Loucy (cell line): Measurements from ENCODE around the gene LRPPRC.

Source experiments
- H2AFZ ChIP-seq: fragments of 200-600 bp; sonication (generic); 2 replicates; pipeline ENCODE4 v1.6.0; 2016; ENCODE audit warnings: antibody characterized with exemption, mild to moderate bottlenecking, low read length, moderate library complexity
- H3F3A ChIP-seq: fragments of 200-600 bp; 2 replicates; pipeline ENCODE4 v1.6.0; 2016; ENCODE audit warnings: antibody characterized with exemption, low read depth, mild to moderate bottlenecking
- H3K27me3 ChIP-seq: fragments of 200-600 bp; sonication (generic); 2 replicates; pipeline ENCODE4 v1.6.1; 2014; ENCODE audit warnings: low read length, mild to moderate bottlenecking; ENCODE audit not compliant: insufficient read depth, poor library complexity, severe bottlenecking
- H3K36me3 ChIP-seq: fragments of 200-600 bp; sonication (generic); 2 replicates; pipeline ENCODE4 v1.6.1; 2016; ENCODE audit warnings: low read length; ENCODE audit not compliant: insufficient read depth
- H3K4me1 ChIP-seq: fragments of 200-600 bp; sonication (generic); 2 replicates; pipeline ENCODE4 v1.5.1; 2014; ENCODE audit warnings: low read length, mild to moderate bottlenecking; ENCODE audit not compliant: insufficient read depth, poor library complexity, severe bottlenecking
- H3K4me2 ChIP-seq: fragments of 200-600 bp; sonication (generic); 2 replicates; pipeline ENCODE4 v1.6.0; 2014; ENCODE audit warnings: antibody characterized with exemption, low read length, low read depth, mild to moderate bottlenecking; ENCODE audit not compliant: poor library complexity, severe bottlenecking
- H3K4me3 ChIP-seq: fragments of 200-600 bp; sonication (generic); 2 replicates; pipeline ENCODE4 v1.5.1; 2014; ENCODE audit warnings: low read length, mild to moderate bottlenecking, mixed read lengths; ENCODE audit not compliant: poor library complexity, severe bottlenecking
- H3K79me2 ChIP-seq: fragments of 200-600 bp; sonication (generic); 2 replicates; pipeline ENCODE4 v1.6.1; 2014; ENCODE audit warnings: low read length; ENCODE audit not compliant: insufficient read depth
- H3K9ac ChIP-seq: fragments of 200-600 bp; sonication (generic); 2 replicates; pipeline ENCODE4 v1.6.0; 2014; ENCODE audit warnings: mild to moderate bottlenecking, low read depth, low read length, moderate library complexity; ENCODE audit not compliant: poor library complexity, severe bottlenecking
- H3K9me2 ChIP-seq: fragments of 200-600 bp; sonication (generic); replicated peaks from 2 replicates; pipeline ENCODE4 v1.6.1; 2016; ENCODE audit warnings: low read depth, low read length, mixed read lengths
- H3K9me3 ChIP-seq: fragments of 200-600 bp; sonication (generic); 2 replicates; pipeline ENCODE4 v1.6.1; 2014; ENCODE audit warnings: mild to moderate bottlenecking, antibody characterized with exemption, low read length, low read depth; ENCODE audit not compliant: insufficient read depth
- H4K20me1 ChIP-seq: fragments of 200-600 bp; sonication (generic); 2 replicates; pipeline ENCODE4 v1.6.0; 2014; ENCODE audit warnings: antibody characterized with exemption, low read length, mild to moderate bottlenecking; ENCODE audit not compliant: insufficient read depth, poor library complexity, severe bottlenecking
- CTCF ChIP-seq: fragments of 200-600 bp; sonication (generic); conservative IDR thresholded peaks from 2 replicates; pipeline ENCODE4 v1.5.1; 2014; ENCODE audit warnings: mild to moderate bottlenecking, antibody characterized with exemption, low read length
- EZH2phosphoT487 ChIP-seq: fragments of 200-600 bp; IDR thresholded peaks from 2 replicates; pipeline ENCODE4 v1.6.1; 2018; ENCODE audit warnings: antibody characterized with exemption, mild to moderate bottlenecking, moderate library complexity, borderline replicate concordance

LRPPRC gene

GRCh38 chr2:43874776-43875451 is 120.9 kb downstream of the LRPPRC start:
- Histone ChIP-seq H3K27me3 (no peaks in the 10 kb centered on the region), H3F3A (no peaks in the 10 kb centered on the region), H2AFZ (no peak overlapping the region), H3K9me3 (no peaks in the 10 kb centered on the region), H4K20me1 (no peaks in the 10 kb centered on the region), H3K4me1 (peaks cover 4% of the 10 kb centered on the region), H3K4me3 (no peak overlapping the region), H3K36me3 (no peaks in the 10 kb centered on the region), H3K79me2 (no peaks in the 10 kb centered on the region), H3K9ac (no peak overlapping the region), H3K9me2 (no peaks in the 10 kb centered on the region), H3K4me2 (no peak overlapping the region)
- TF ChIP-seq CTCF (no peak), EZH2phosphoT487 (no peak)

- Histone ChIP-seq H3K79me2 (no peaks in the 10 kb centered on the region), H3K9ac (no peak overlapping the region), H4K20me1 (no peaks in the 10 kb centered on the region), H3K4me2 (no peak overlapping the region), H3K4me1 (no peaks in the 10 kb centered on the region), H3K4me3 (no peak overlapping the region), H3K9me2 (no peaks in the 10 kb centered on the region), H3K36me3 (no peaks in the 10 kb centered on the region), H3K27me3 (no peaks in the 10 kb centered on the region), H3K9me3 (no peaks in the 10 kb centered on the region), H3F3A (no peaks in the 10 kb centered on the region), H2AFZ (no peak overlapping the region)
- no peak for TF ChIP-seq EZH2phosphoT487
- no peak for TF ChIP-seq CTCF
These were observed 123.6 kb downstream of the LRPPRC start for GRCh38 chr2:43872151-43872550.

GRCh38 chr2:43855292-43855691 is 140.5 kb downstream of the LRPPRC start:
- Histone ChIP-seq H3K4me2 (no peak overlapping the region), H3K36me3 (no peaks in the 10 kb centered on the region), H3K27me3 (no peaks in the 10 kb centered on the region), H2AFZ (no peak overlapping the region), H3K4me1 (no peaks in the 10 kb centered on the region), H4K20me1 (no peaks in the 10 kb centered on the region), H3K9me3 (no peaks in the 10 kb centered on the region), H3K9me2 (no peaks in the 10 kb centered on the region), H3F3A (no peaks in the 10 kb centered on the region), H3K4me3 (no peak overlapping the region), H3K79me2 (no peaks in the 10 kb centered on the region), H3K9ac (no peak overlapping the region)
- TF ChIP-seq EZH2phosphoT487 (no peak), CTCF (no peak)
